ENCODE measurements around the gene HSPA4.
A peak's percentile ranks its signal among the peaks of the same experiment; 100 is the strongest.
"Not testable (repeated sequence)": the region's sequence is repeated elsewhere in the genome, so short reads cannot be mapped to it uniquely, and the experiment has no call there.

HSPA4 gene

DNA sequence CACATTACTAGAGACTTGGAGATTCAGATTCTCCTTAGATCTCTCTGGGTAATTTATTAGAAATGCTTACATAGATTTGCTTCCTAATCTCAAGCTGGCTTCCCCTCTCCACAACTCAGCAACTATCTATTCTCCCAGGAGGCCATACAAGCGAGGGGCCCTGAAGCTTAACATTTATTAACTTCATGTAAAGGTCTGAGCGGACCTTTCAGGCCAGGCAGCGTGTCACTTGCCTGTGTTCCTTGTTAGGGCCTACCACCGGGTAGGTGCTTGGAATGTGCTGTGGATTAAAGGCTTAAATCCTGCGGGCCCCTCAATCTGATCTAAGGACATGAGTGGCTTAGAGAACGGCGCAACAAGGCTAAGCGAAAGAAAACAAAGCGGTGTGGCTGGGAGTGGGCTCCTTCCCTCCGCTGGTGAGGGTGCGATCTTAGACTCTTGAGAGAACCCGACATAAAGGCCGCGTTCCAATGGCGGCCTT is 712 bp upstream of the HSPA4 start:
- peak; percentile 95 for DNase-seq

DNA sequence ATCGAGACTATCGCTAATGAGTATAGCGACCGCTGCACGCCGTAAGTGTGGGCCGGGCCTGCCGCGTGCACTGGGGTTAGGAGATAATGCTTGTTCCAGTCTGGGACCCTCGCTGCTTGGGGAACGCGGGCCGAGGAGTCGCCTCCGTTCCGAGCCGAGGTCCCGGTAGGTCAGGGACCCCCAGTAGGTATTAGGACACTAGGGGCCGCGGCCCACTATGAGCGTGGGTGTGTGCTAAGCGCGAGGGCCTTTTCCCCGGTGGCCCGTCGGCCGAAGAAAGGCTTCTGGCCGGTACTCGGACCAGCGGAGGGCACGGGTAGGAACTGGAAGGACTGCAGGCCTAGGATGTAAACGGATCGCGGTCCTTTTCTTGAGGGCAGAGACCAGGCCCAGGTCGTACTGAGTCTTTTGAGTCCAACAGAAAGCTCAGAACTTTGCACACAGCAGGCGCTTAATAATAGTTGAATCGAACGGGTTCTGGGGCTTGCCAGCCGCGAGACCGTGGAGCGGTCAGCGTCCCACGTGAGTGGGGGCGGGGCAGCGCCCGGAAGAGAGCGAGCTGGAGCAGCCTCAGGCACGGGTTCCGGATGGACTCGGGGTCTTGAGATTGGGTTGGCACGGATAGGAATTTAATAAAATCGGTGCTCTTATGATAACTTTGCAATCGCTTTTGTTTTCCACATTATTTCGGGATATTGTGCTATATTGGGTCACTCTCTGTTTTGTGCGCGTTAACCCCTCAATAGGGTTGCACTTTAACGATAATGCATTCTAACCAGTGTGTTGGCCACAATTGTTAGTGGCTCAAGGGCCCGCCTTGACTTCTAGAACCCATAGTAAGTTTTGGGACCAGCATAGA is 733 bp downstream of the HSPA4 start:
- peak; percentile 70 for DNase-seq

DNA sequence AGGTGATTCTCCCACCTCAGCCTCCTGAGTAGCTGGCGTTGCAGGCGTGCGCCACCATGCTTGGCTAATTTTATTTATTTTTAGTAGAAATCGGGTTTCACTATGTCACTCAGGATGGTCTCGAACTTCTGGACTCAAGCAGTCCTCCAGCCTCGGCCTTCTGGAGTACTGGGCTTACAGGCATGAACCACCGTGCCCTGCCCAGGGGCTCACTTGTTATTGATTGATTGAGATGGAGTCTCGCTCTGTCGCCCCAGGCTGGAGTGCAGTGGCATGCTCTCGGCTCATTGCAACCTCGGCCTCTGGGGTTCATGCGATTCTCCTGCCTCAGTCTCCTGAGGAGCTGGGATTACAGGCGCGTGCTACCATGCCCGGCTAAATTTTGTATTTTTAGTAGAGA is 1.6 kb downstream of the HSPA4 start:
- DNase-seq = no peak

DNA sequence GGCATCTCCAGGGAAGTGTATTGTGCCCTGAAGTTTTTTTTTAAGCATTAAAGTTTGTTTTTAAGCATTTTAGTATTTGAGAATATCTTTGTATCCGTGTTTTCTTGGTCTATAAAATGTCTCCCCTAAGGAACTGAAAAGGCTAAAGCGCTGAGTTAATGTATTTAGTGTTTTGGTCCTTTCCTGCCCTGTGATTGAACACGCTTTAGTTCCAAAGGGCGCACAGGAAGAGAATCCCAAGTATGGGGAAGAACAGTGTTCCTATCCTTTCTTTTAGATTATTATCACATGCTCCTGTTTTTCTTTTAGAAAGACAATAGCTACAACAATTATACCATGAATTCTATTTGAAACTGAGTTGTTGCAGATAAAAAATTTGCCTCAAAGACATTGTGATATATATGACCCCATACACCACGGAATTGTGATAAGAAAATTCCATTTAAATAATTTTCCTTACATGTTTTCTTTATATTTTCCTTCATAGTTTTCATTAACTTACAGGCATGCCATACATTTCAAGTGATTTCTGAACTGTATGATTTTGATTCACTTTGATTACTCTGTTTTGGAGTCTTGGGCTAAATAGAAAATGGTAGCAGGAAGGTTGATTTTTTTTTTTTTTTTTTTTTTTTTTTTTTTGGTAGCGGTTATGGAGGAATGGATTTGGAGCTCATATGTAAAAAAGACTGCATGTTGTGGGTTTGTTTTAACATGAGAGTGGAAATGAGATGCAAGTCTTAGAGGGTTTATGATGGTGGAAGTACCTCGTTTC is 3.1 kb downstream of the HSPA4 start:
- no peak for DNase-seq

DNA sequence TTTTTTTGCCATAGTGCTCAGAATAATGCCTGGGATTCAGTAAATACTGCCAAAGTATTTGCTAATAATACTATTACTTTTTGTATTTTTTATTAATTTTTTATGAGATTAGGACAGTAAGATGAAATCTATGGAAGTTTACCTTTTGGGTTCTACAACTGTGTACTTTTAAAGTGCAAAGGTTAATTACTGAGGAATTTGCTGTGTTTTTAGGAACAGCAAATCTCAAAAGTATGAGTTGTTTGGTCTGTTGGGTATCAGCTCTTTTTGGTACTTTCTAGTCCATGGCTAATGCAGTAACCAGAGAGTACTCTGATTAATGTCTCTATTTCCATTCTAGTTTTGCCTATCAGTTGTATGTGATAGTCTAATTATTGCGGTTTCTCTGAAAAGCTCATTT is 5.1 kb downstream of the HSPA4 start:
- no peak for DNase-seq

DNA sequence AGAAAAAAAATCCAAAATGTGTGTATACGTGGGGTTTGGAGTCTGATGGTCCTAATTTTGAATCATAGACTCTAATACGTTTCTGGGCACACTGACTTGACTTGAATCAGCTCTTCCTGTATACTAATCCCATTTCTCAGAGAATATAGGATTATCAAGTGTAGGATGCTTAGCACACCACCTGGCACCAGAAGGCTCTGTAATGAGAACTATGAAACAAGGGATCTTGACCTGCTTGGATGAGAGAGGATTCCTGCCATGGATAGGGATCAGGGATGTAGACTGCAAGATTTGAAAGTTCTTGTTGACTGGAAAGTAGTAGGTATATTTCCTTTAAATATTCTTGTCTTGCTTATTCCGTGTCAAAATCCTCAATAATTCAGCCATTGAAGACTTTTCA is 7.8 kb downstream of the HSPA4 start:
- peak; percentile 97 for DNase-seq

DNA sequence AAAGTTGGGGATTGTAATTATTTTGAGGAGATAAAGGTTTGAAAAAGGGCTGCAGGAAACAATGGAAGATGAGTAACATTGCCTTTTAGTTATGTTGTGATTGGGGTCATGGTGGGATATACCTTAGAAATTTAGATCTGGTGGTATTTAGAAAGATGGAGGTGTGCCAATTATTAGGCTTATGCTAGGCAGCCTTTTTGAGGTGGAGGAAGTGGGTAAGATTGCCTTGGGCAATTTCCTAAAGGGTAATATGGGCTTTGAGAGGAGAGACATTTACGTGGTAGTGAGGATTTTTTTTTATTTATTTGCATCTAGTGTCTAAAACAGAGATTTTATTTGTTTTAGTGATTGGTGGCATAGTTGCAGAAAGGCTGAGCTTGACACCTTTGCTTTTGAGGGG is 10.5 kb downstream of the HSPA4 start:
- no peak for DNase-seq

DNA sequence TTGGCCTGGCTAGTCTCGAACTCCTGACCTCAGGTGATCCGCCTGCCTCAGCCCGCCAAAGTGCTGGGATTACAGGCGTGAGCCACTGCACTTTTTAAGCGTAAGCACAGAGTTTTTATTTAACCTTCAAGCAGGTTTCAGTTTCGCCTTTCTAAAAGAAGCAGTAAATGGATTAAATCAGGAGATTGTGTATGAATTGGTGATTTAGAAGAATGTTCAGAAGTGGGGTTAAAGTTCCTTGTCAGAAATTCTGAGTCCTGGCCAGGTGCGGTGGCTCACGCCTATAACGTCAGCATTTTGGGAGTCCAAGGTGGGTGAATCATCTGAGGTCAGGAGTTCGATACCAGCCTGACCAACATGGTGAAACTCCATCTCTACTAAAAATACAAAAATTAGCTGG is 12.2 kb downstream of the HSPA4 start:
- no peak for DNase-seq

DNA sequence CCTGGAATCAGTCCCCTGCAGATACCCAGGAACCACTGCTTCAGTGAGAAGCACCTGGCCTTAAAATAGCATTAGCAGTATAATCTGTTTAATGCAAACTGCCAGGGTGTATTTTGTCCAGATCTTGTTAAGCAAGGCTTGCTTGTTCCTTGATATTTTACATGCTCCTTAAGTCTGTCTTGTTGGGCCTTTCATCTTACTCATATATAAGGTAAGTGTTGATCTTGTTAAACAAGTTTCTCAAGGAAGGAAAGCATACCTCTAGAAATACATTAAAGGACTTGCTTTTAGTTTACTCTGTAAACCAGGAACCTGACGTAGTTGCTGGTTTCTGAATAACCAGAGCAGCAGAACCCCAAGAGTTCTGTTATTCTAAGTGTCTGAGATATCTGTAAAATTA is 13.7 kb downstream of the HSPA4 start:
- DNase-seq = peak; percentile 88

DNA sequence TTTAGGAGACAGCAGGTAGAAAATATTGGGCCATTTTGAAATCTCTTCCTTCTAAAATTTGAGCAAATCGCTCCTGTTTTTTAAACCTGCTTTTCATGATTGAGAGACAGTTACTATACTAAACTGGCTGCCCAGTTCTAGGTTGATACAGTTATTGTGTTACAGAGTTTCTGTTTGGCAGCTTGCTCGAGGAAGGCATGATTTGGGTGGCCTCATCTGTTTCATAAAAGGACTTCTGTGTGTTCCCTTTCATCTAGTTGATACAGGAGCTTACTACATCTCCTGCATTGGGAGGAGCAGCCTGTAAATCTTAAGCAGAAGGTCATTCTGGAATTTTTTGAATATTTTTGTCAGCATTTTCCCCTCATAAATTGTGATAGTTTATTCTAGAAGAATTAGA is 14.2 kb downstream of the HSPA4 start:
- no peak for DNase-seq

DNA sequence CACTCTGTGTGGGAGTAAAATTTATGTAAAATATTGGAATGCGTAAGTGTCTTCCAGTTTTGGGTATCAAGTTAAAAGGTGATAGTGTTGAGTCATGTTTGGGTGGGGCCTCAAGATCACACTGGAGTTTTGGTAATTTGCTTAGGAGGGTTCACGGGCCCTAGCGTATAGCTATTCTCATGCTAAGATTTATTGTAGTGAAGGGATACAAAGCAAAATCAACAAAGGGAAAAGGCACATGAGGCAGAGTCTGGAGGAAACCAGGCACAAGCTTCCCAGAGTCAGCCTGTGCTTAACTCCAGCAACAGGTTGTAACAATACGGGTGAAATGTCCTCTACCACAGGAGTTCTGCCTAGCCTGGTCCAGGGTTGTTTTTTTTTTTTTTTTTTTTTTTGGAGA is 20.2 kb downstream of the HSPA4 start:
- DNase-seq = no peak

DNA sequence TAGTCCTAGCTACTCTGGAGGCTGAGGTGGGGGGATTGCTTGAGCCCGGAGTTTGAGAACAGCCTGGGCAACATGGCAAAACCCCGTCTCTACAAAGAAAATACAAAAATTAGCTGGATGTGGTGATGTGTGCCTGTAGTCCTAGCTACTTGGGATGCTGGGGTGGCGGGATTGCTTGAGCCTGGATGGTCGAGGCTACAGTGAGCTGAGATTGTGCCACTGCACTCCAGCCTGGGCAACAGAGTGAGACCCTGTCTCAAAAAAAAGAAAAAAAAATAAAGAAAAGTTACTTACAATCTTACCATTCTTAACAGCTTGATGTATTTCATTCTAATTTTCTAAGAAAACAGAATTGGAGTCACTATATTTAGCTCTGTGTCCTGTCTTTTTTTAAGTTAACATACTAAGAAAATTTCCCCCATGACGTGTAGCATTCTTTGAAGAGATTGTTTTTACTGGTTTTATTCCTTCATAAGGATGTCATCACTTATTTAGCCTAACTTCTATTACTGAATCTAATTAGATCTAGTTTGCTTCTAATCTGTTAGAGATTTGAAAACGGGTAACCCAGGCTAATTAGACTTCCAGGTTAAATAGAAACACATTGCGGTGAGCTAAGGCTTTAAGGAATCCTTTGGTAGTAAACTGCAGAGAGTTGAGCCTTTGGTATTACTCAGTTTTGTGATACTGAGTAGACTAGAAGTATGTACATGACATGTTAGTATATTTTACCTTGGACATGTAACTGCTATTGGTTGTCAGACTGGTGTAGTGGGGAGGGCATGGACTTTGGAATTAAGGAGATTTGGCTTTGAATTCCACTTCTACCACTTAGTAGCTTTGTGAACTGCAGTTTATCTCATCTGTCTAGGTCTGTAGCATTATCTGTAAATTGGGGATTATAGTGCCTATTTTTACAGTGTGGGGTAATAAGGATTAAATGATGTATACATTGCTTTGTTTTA is 24.0 kb downstream of the HSPA4 start:
- DNase-seq = peak; percentile 91

DNA sequence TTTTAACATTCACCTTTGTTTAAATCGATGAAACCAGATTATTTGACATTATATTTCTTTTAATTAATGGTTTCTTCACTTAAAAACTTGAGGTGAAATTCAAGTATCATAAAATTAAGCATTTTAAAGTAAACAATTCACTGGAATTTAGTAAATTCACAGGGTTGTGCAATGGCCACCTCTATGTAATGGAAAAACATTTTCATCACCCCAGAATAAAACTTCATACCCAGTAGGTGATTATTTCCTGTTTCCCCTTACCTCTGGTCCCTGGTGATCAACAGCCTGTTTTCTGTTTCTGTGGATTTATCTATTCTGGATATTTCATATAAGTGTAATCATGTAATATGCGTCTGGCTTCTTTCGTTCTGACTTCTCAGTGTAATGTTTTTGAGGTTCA is 27.2 kb downstream of the HSPA4 start:
- no peak for DNase-seq

DNA sequence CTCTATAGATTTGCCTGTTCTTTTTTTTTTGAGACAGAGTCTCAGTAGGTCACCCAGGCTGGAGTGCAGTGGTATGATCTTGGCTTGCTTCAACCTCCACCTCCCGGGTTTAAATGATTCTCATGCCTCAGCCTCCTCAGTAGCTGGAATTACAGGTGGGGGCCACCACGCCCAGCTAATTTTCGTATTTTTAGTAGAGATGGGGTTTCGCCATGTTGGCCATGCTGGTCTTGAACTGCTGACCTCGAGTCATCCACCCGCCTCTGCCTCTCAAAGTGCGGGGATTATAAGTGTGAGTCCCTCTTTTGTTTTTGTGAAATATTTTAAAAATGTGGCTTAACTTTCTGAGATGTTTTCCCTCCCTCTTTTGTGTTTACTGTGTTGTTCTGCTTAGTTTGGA is 29.2 kb downstream of the HSPA4 start:
- DNase-seq = no peak

DNA sequence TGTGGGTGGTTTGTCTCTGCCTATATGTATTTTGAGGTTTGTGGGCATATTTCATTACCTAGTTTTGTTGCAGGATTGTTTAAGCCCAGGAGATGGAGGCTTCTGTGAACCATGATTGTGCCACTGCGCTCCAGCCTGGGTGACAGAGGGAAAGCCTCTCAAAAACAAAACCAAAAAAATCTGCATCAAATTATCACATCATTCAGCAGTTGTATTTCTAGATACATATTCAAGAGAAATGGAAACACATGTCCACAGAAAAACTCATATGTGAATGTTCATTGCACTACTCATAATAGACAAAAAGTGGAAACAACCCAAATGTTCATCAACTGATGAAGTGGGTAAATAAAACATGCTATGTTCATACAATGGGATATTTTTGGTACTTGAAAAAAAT is 29.9 kb downstream of the HSPA4 start:
- DNase-seq = no peak

DNA sequence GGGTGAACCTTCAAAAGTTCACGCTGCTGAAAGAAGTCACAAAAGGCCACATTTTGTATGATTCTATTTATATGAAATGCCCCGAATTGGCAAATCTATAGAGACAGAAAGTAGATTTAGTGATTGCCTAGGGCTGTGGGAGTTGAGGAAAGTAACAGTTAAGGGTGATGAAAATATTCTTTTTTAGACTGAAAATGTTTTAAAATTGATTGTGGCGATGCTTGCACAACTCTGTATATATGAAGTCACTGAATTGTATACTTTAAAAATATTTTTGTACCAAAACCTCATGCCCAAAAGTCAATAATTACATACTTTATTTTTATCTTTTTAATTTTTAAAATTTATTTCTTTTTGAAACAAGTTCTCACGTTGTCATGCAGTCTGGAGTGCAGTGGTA is 30.3 kb downstream of the HSPA4 start:
- DNase-seq = no peak

DNA sequence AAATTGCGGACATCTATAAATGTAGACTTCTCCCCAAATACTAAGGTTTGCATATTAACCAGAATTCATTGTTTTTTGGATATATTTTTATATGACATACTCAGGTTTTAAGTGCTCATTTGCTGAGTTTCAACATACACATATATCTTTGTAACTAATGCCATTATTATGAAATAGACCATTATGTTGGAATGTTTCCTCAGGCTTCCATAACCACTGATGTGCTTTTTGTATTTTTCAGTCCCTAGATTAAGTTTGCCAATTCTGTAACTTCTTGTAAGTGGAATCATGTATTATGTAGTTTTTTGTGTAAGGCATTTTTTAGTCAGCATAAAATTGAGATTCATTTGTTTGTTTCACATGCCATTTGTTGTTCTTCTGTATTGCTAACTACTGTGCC is 32.1 kb downstream of the HSPA4 start:
- no peak for DNase-seq

DNA sequence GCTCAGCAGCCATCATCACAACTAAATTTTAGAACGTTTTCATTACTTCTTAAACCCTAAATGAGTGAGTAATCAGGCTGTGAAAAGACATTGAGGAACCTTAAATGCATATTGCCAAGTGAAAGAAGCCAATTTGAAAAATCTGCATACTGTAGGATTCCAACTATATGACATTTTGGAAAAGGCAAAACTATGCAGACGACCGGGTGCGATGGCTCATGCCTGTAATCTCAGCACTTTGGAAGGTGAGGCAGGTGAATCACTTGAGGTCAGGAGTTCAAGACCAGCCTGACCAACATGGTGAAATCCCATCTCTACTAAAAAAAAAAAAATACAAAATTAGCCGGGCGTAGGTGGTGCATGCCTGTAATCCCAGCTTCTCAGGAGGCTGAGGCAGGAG is 33.4 kb downstream of the HSPA4 start:
- not testable (repeated sequence) for DNase-seq

DNA sequence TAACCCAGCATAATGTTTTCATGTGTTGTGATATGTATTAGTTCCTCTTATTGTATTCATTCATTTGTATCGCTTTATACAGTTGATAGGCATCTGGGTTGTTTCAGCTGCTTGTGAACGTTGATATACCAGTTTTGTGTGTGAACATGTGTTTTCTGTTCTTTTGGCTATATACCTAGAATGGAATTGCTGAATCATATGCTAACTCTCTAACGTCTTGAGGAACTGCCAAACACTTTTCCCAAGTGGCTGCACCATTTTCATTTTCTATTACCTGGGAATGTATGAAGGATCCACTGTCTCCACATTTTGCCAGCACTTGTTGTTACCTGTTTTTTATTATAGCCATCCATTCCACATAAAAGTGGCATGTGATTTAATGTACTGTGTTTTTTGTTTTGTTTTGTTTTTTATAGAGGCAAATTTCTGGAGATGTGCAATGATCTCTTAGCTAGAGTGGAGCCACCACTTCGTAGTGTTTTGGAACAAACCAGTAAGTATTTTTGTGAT is 34.6 kb downstream of the HSPA4 start:
- DNase-seq = no peak

DNA sequence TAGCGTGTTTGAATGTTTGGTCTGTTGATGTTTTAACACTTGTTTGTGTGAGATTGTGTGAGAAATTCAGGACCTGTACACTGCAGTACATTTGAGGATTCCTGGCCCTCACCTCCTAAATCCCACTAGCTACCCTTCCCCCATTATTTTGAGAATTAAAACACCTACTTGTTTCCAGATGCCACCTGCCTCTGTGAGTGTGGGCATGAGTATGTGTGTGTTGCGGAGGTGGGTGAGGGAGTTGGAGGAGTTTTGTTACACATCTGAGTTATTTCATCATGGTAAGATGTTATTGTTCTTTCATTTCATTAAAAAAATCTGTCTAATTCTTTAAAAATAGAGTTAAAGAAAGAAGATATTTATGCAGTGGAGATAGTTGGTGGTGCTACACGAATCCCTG is 36.3 kb downstream of the HSPA4 start:
- no peak for DNase-seq

DNA sequence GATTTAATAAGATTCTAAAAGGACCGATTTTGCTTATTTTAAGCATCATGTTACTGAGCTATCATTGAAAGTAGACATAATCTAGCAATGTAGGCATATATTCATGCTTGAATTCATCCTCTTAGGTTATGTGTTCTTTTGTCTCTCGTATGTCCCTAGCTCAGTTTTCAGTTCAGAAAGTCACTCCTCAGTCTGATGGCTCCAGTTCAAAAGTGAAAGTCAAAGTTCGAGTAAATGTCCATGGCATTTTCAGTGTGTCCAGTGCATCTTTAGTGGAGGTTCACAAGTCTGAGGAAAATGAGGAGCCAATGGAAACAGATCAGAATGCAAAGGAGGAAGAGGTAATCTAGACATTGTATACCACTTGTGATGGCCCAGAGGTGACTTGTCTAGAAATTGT is 39.2 kb downstream of the HSPA4 start:
- DNase-seq = no peak

DNA sequence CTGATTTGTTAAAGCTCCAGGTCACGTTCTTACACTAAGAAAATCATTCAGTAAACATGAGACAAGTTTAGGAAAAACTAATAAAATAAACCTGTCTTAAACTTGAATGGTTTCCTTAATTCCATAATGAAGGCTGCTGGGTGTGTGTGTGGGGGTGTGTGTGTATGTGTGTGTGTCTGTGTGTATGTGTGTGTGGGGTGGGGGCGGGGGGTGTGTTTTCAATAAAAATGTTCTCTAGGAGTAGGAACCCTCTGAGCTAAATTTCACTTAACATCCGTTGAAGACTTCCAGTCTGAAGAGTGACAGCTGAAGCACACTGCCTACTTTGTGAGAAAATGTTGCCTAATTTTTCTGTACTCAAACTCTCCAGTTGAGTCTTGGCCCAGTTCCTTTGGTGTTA is 54.5 kb downstream of the HSPA4 start:
- DNase-seq = no peak
